GM12873 (cell line): Measurements from ENCODE around the gene SPACA6.

Experiments used
- TF ChIP-seq, protein P1 (sequence below): IDR thresholded peaks from 2 replicates; pipeline ENCODE4 v1.5.1; 2012; ENCODE audit warnings: low read depth, mild to moderate bottlenecking, moderate library complexity, low read length, control low read depth; ENCODE audit not compliant: insufficient read depth; ENCODE audit errors: missing control alignments

Gene SPACA6

DNA sequence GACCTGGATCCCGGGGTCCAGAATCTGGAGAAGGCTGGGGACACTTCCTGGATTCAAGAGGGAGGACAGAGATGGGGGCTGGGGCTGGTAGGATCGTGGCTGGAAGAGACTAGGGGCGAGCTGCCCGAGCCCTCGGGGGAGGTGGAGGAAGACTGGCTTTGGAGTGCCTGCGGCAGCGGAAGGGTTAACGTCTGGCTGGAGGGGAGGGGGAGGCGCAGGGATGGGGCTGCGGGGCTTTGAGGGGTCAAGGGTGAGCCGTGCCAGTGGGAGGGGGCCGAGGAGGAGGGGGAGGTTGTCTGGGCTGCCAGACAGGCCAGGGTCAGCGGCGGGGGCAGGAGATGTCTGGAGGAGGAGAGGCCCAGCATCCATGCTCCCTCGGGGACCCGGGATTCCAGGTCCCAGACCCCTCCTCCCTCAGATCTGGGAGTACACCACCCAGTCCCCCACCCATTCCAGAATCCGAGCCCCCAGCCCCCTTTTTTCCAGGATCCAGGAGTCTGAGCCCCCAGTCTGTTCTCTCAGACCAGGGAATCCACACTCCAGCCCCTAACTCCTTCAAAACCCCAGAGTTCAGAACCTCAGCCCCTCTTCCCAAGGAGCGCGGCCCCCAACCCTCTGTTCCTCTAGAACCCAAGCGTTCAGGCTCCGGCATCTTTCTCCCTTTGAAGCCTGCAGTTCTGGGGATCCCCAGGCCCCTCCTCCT is 3.2 kb upstream of the SPACA6 start:
- TF ChIP-seq, protein P1, sequence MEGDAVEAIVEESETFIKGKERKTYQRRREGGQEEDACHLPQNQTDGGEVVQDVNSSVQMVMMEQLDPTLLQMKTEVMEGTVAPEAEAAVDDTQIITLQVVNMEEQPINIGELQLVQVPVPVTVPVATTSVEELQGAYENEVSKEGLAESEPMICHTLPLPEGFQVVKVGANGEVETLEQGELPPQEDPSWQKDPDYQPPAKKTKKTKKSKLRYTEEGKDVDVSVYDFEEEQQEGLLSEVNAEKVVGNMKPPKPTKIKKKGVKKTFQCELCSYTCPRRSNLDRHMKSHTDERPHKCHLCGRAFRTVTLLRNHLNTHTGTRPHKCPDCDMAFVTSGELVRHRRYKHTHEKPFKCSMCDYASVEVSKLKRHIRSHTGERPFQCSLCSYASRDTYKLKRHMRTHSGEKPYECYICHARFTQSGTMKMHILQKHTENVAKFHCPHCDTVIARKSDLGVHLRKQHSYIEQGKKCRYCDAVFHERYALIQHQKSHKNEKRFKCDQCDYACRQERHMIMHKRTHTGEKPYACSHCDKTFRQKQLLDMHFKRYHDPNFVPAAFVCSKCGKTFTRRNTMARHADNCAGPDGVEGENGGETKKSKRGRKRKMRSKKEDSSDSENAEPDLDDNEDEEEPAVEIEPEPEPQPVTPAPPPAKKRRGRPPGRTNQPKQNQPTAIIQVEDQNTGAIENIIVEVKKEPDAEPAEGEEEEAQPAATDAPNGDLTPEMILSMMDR: no peak

DNA sequence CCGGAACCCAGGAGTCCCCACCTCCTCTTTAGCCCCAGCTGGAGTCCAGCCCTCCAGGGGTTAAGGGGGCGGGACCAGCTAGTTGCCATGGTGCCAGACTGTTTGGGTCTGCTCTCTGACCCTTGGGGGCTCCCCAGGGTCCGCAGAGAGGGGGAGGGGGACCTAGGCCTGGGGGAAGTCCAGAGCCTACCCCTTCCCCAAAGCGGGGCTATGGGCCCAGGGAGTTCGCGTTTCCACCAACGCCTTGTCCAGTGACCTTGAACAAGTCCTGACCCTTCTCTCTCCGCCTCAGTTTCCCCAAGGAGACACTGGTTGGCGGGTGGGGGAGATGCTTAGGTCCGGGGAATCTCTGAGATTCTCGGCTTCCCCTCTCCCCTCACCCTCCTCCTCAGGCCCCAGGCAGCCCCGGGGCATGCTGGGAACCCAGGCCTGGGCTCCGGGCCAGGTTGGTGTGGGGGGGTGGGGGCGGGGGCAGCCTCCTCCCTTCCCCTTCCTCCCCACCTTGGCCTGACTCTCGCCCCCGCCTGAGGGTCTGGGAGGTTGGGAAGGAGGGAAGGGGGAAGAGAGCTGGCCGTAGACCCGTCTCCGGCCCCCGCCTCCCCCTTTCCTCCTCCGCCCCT is 2.6 kb upstream of the SPACA6 start:
- TF ChIP-seq, protein P1: no peak

- TF ChIP-seq, protein P1: no peak
These were observed 2.0 kb upstream of the SPACA6 start for GRCh38 chr19:51691074-51691583.

DNA sequence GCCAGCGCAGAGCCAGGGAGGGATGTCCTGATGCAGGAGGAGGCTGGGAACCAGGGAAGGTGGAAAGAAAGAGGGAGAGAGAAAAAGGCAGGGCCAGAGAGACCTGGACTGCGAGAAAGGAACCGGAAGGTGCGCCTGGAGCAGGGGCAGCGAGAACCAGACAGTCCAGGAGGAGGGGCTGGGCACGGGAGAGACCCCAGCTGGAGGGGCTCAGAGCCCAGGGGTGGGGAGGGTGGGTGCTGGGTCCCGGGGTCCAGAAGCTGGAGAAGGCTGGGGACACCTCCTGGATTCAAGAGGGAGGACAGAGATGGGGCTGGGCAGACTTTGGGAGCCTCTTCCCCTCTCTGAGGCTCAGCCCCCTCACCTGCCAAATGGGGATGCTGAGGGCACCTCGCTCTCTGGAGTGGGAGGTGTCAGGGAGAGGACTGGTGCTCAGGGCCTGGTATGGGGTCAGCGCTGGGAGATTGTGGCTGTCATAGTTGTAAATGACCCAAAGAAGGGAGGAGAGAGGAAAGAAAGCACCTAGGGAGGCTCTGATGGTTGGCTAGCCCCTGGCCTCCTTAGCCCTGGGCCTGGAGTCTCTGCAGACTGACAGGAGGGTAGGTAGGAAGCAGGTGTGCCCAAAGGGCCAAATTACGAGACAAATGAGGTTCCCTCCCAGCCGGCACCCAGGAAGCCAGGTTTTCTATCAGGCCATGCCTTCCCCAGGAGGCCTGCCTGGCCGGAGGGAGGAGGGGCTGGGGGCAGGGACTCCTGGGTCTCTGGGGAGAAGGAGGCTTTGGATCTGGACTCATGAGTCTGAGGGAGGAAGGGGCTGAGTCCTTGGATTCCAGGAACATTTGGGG is 1.3 kb upstream of the SPACA6 start:
- TF ChIP-seq, protein P1: no peak

DNA sequence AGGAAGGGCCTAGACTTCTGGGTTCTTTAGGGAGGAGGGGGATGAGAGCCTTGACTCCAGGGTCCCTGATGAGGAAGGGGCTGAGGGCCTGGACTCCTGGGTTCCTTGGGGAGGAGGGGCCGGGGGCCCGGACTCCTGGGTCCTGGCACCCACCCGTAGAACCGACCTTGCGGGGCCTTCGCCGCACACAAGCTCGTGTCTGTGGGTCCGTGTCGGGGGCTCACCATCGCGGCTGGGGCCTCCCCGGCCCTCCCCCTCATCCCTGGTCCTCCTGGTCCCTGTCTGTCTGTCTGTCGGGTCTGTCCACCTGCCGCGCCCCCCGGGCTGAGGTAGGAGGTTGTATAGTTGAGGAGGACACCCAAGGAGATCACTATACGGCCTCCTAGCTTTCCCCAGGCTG is 662 bp upstream of the SPACA6 start:
- TF ChIP-seq, protein P1: no peak

DNA sequence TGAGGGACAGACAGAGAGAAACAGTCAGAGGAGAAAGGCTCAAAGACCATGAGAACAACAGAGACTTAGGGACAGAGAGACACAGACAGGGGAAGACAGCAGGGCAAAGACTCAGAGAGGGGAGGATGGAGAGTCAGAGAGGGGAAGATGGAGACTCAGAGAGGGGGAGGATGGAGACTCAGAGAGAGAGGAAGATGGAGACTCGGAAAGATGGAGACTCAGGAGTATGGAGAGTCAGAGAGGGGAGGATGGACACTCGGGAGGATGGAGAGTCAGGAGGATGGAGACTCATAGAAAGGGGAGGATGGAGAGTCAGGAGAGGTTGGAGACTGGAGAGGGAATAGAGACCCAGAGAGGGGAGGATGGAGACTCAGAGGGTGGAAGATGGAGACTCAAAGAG is 689 bp downstream of the SPACA6 start:
- TF ChIP-seq, protein P1: no peak
